WTC11 (cell line): ENCODE measurements around the gene LRMDA. TPM values are rescaled to one million over a fixed set of nuclear protein-coding genes. Genes with fewer than 3 reads are reported as not detected.

Experiments
- ATAC-seq: fragments of 200-7000 bp; cut with Tn5 transposase; 2 replicates; pipeline ENCODE4 v1.10.0; 2021; ENCODE audit warnings: mild to moderate bottlenecking, moderate library complexity
- CTCF ChIA-PET: fragments of 300-600 bp; sonication (Branson Sonifier 250); formaldehyde crosslinking; loops from one replicate; lab custom pipeline; 2021; ENCODE audit warnings: antibody characterized with exemption; lab: Charles Lee
- POLR2A ChIA-PET: fragments of 350-600 bp; sonication (Branson Sonifier 250); formaldehyde crosslinking; loops from one replicate; lab custom pipeline; 2021; ENCODE audit warnings: antibody characterized with exemption; lab: Charles Lee
- DNase-seq: peaks from one replicate; pipeline ENCODE4 v3.0.0; 2021; ENCODE audit warnings: low spot score
- H3K27ac Mint-ChIP-seq: 2 replicates; pipeline ENCODE4 v1.8.0; 2021; ENCODE audit warnings: mixed read lengths
- H3K27me3 Mint-ChIP-seq: 2 replicates; pipeline ENCODE4 v1.8.0; 2021; ENCODE audit warnings: low read depth, mild to moderate bottlenecking, moderate library complexity, mixed read lengths
- H3K36me3 Mint-ChIP-seq: 2 replicates; pipeline ENCODE4 v1.8.0; 2021; ENCODE audit warnings: mixed read lengths
- H3K4me1 Mint-ChIP-seq: 2 replicates; pipeline ENCODE4 v1.8.0; 2022; ENCODE audit warnings: mixed read lengths
- H3K4me3 Mint-ChIP-seq: 2 replicates; pipeline ENCODE4 v1.8.0; 2021; ENCODE audit warnings: mild to moderate bottlenecking, moderate library complexity, mixed read lengths
- H3K9me3 Mint-ChIP-seq: 2 replicates; pipeline ENCODE4 v1.8.0; 2021; ENCODE audit warnings: mixed read lengths
- EMX1 ChIP-seq: fragments of 250-450 bp; sonication (Bioruptor Pico); IDR thresholded peaks from 2 replicates; pipeline ENCODE4 v1.8.0; 2021; ENCODE audit warnings: mild to moderate bottlenecking
- IRF2 ChIP-seq: sonication (generic); formaldehyde crosslinking; IDR thresholded peaks from 2 replicates; pipeline ENCODE4 v1.8.0; 2022; ENCODE audit warnings: low read depth, missing genetic modification reagents, borderline replicate concordance
- MXD4 ChIP-seq: fragments of 250-450 bp; sonication (Bioruptor Pico); IDR thresholded peaks from 2 replicates; pipeline ENCODE4 v1.8.0; 2021; ENCODE audit warnings: mild to moderate bottlenecking, moderate library complexity, borderline replicate concordance
- NFE2L1 ChIP-seq: sonication (generic); formaldehyde crosslinking; IDR thresholded peaks from 2 replicates; pipeline ENCODE4 v1.8.1; 2023; ENCODE audit warnings: missing genetic modification reagents
- PRRX2 ChIP-seq: fragments of 250-450 bp; sonication (Bioruptor Pico); IDR thresholded peaks from 2 replicates; pipeline ENCODE4 v1.8.0; 2021; ENCODE audit warnings: mild to moderate bottlenecking
- RELA ChIP-seq: sonication (generic); formaldehyde crosslinking; IDR thresholded peaks from 2 replicates; pipeline ENCODE4 v1.8.1; 2022; ENCODE audit warnings: missing genetic modification reagents, mild to moderate bottlenecking, borderline replicate concordance
- TCF7 ChIP-seq: sonication (generic); formaldehyde crosslinking; IDR thresholded peaks from 2 replicates; pipeline ENCODE4 v1.8.0; 2022; ENCODE audit warnings: mild to moderate bottlenecking, low read depth, missing genetic modification reagents, moderate library complexity
- ZBTB21 ChIP-seq: sonication (generic); formaldehyde crosslinking; IDR thresholded peaks from 2 replicates; pipeline ENCODE4 v1.8.1; 2023; ENCODE audit warnings: mild to moderate bottlenecking, missing genetic modification reagents, borderline replicate concordance
- ZNF317 ChIP-seq: sonication (generic); formaldehyde crosslinking; IDR thresholded peaks from 2 replicates; pipeline ENCODE4 v1.8.1; 2023; ENCODE audit warnings: low read depth, mild to moderate bottlenecking, moderate library complexity, missing genetic modification reagents, borderline replicate concordance
- ZNF423 ChIP-seq: fragments of 250-450 bp; sonication (Bioruptor Pico); IDR thresholded peaks from 2 replicates; pipeline ENCODE4 v2.1.2; 2022; ENCODE audit warnings: mild to moderate bottlenecking, moderate library complexity
- total RNA-seq: library from RNA; stranded (reverse); gene quantifications from 3 replicates; pipeline ENCODE4 v1.2.3, GENCODE V29; 2021
- TF ChIP-seq, protein P1 (sequence below): sonication (generic); formaldehyde crosslinking; IDR thresholded peaks from 2 replicates; pipeline ENCODE4 v1.8.1; 2023; ENCODE audit warnings: mild to moderate bottlenecking, moderate library complexity, missing genetic modification reagents
- TF ChIP-seq, protein P2 (sequence below): fragments of 250-450 bp; sonication (Bioruptor Pico); IDR thresholded peaks from 2 replicates; pipeline ENCODE4 v1.9.0; 2021; ENCODE audit warnings: mild to moderate bottlenecking, borderline replicate concordance
- TF ChIP-seq, protein P3 (sequence below): sonication (generic); formaldehyde crosslinking; IDR thresholded peaks from 2 replicates; pipeline ENCODE4 v1.8.1; 2023; ENCODE audit warnings: mild to moderate bottlenecking, missing genetic modification reagents
- TF ChIP-seq, protein P4 (sequence below): sonication (generic); formaldehyde crosslinking; conservative IDR thresholded peaks from 2 replicates; pipeline ENCODE4 v1.8.1; 2022; ENCODE audit warnings: mild to moderate bottlenecking, missing genetic modification reagents
- TF ChIP-seq, protein P5 (sequence below): sonication (generic); formaldehyde crosslinking; IDR thresholded peaks from 2 replicates; pipeline ENCODE4 v1.8.1; 2023; ENCODE audit warnings: mild to moderate bottlenecking, missing genetic modification reagents, moderate library complexity
- TF ChIP-seq, protein P6 (sequence below): sonication (generic); formaldehyde crosslinking; IDR thresholded peaks from 2 replicates; pipeline ENCODE4 v1.8.1; 2022; ENCODE audit warnings: mild to moderate bottlenecking, moderate library complexity, missing genetic modification reagents
- TF ChIP-seq, protein P7 (sequence below): sonication (generic); formaldehyde crosslinking; IDR thresholded peaks from 2 replicates; pipeline ENCODE4 v1.8.0; 2022; ENCODE audit warnings: mild to moderate bottlenecking, missing genetic modification reagents

The LRMDA gene
- total RNA-seq, 1 experiment from 2014 or later = 0.92 TPM

DNA sequence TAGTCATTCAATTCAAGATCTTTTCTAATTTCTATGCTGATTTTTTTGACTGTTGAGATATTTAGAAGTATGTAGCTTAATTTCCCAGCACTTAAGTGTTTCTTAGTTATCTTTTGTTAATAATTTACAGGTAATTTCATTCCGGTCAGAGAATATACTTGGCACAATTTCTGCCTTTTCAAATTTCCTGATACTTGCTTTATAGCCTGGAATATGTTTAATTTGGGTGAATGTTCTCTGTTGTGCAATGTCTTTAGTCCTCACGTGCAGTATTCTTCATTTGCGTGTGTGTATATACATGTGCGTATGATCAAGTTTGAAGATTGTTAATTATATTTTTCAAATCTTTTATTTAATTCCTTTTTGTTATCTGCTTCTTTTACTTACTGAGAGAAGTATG is 989.3 kb downstream of the LRMDA start:
- 0 out of 2 replicates have a peak, but pooled peaks cover 1% of the 10 kb centered on the region for H3K9me3 Mint-ChIP-seq
- ATAC-seq = no peak
- POLR2A ChIA-PET = no interaction called here
- CTCF ChIA-PET = no interaction called here
- H3K36me3 Mint-ChIP-seq = no peaks in the 10 kb centered on the region
- H3K27me3 Mint-ChIP-seq = no peaks in the 10 kb centered on the region
- no peaks in the 10 kb centered on the region for H3K4me1 Mint-ChIP-seq
- no peak overlapping the region for H3K4me3 Mint-ChIP-seq
- TF ChIP-seq NFE2L1 (no peak), ZBTB21 (CRISPR knock-in tag) (no peak), ZNF317 (CRISPR knock-in tag) (no peak), TCF7 (CRISPR knock-in tag) (no peak), ZNF423 (CRISPR knock-in tag) (no peak), EMX1 (CRISPR knock-in tag) (no peak)
- TF ChIP-seq, protein P1, sequence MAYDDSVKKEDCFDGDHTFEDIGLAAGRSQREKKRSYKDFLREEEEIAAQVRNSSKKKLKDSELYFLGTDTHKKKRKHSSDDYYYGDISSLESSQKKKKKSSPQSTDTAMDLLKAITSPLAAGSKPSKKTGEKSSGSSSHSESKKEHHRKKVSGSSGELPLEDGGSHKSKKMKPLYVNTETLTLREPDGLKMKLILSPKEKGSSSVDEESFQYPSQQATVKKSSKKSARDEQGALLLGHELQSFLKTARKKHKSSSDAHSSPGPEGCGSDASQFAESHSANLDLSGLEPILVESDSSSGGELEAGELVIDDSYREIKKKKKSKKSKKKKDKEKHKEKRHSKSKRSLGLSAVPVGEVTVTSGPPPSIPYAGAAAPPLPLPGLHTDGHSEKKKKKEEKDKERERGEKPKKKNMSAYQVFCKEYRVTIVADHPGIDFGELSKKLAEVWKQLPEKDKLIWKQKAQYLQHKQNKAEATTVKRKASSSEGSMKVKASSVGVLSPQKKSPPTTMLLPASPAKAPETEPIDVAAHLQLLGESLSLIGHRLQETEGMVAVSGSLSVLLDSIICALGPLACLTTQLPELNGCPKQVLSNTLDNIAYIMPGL (CRISPR knock-in tag) = no peak
- TF ChIP-seq, protein P2, sequence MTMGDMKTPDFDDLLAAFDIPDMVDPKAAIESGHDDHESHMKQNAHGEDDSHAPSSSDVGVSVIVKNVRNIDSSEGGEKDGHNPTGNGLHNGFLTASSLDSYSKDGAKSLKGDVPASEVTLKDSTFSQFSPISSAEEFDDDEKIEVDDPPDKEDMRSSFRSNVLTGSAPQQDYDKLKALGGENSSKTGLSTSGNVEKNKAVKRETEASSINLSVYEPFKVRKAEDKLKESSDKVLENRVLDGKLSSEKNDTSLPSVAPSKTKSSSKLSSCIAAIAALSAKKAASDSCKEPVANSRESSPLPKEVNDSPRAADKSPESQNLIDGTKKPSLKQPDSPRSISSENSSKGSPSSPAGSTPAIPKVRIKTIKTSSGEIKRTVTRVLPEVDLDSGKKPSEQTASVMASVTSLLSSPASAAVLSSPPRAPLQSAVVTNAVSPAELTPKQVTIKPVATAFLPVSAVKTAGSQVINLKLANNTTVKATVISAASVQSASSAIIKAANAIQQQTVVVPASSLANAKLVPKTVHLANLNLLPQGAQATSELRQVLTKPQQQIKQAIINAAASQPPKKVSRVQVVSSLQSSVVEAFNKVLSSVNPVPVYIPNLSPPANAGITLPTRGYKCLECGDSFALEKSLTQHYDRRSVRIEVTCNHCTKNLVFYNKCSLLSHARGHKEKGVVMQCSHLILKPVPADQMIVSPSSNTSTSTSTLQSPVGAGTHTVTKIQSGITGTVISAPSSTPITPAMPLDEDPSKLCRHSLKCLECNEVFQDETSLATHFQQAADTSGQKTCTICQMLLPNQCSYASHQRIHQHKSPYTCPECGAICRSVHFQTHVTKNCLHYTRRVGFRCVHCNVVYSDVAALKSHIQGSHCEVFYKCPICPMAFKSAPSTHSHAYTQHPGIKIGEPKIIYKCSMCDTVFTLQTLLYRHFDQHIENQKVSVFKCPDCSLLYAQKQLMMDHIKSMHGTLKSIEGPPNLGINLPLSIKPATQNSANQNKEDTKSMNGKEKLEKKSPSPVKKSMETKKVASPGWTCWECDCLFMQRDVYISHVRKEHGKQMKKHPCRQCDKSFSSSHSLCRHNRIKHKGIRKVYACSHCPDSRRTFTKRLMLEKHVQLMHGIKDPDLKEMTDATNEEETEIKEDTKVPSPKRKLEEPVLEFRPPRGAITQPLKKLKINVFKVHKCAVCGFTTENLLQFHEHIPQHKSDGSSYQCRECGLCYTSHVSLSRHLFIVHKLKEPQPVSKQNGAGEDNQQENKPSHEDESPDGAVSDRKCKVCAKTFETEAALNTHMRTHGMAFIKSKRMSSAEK (CRISPR knock-in tag) = no peak
- TF ChIP-seq, protein P3, sequence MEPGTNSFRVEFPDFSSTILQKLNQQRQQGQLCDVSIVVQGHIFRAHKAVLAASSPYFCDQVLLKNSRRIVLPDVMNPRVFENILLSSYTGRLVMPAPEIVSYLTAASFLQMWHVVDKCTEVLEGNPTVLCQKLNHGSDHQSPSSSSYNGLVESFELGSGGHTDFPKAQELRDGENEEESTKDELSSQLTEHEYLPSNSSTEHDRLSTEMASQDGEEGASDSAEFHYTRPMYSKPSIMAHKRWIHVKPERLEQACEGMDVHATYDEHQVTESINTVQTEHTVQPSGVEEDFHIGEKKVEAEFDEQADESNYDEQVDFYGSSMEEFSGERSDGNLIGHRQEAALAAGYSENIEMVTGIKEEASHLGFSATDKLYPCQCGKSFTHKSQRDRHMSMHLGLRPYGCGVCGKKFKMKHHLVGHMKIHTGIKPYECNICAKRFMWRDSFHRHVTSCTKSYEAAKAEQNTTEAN = no peak
- TF ChIP-seq, all 79 proteins: peak for 0
- H3K27ac Mint-ChIP-seq = no peak overlapping the region
- DNase-seq = no peak

DNA sequence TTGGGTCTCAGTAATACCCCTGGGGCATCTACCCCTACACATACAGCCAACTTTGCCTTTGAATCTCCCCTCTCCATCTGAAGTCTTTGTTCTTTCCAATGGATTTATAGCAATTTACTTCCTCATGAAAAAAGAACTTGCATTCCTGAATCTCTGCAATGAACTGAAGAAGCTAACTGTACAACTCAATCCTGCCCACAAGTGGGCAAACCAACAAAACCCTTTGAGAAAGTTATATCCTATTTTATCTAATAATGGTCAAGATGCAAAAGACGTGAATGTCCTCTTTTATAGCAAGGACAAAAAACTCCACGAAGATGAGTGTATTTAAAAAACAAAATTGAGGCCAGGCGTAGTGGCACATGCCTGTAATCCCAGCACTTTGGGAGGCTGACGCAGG is 991.3 kb downstream of the LRMDA start:
- no peaks in the 10 kb centered on the region for H3K27me3 Mint-ChIP-seq
- CTCF ChIA-PET = no interaction called here
- ATAC-seq = no peak
- POLR2A ChIA-PET = no interaction called here
- 0 out of 2 replicates have a peak, but pooled peaks cover 5% of the 10 kb centered on the region for H3K9me3 Mint-ChIP-seq
- no peak overlapping the region for H3K27ac Mint-ChIP-seq
- H3K4me1 Mint-ChIP-seq = no peaks in the 10 kb centered on the region
- TF ChIP-seq, protein P4, sequence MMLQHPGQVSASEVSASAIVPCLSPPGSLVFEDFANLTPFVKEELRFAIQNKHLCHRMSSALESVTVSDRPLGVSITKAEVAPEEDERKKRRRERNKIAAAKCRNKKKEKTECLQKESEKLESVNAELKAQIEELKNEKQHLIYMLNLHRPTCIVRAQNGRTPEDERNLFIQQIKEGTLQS (CRISPR knock-in tag) = no peak
- H3K4me3 Mint-ChIP-seq = no peak overlapping the region
- H3K36me3 Mint-ChIP-seq = no peaks in the 10 kb centered on the region
- no peak for DNase-seq

DNA sequence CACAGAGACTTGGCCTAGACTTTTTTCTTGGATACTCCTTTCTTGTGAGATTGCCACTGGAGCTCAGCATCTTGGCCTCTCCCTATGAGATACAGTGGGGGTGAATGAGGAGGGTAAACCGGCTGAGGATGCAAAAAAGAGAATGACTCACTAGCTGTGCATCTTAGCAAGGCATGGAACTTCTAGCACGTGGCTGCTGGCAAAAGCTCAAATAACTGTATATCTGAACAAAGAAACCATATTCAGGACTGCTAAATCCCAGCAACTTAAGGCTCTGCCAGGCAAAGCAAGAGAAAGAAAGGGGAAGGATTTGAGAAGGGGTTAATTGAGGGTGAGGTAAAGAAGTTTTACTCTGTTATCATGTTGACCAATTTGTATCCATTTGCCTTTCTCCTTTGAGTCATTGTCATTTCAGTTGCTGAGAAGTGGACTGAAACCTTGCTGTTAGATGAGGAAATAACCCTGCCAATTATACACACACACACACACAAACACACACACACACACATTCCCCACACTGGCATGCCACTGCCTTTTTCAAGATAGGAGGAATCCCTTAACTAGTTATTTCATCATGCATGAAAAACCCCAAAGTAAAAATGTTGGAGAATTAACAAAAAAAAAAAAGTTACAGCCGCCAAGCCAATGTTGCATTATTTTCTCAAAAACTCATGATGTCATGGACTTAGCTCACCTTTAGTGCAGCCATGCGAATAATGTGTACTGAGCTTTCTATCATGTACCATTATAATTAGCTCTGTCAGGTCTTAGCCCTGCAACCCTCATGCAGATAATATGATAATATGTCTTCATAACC is 997.3 kb downstream of the LRMDA start:
- TF ChIP-seq RELA (no peak), IRF2 (CRISPR knock-in tag) (no peak), MXD4 (CRISPR knock-in tag) (no peak), PRRX2 (CRISPR knock-in tag) (no peak)
- TF ChIP-seq, protein P5, sequence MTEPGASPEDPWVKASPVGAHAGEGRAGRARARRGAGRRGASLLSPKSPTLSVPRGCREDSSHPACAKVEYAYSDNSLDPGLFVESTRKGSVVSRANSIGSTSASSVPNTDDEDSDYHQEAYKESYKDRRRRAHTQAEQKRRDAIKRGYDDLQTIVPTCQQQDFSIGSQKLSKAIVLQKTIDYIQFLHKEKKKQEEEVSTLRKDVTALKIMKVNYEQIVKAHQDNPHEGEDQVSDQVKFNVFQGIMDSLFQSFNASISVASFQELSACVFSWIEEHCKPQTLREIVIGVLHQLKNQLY (CRISPR knock-in tag) = no peak
- TF ChIP-seq, protein P6, sequence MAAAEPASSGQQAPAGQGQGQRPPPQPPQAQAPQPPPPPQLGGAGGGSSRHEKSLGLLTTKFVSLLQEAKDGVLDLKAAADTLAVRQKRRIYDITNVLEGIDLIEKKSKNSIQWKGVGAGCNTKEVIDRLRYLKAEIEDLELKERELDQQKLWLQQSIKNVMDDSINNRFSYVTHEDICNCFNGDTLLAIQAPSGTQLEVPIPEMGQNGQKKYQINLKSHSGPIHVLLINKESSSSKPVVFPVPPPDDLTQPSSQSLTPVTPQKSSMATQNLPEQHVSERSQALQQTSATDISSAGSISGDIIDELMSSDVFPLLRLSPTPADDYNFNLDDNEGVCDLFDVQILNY (CRISPR knock-in tag) = no peak
- TF ChIP-seq, protein P7, sequence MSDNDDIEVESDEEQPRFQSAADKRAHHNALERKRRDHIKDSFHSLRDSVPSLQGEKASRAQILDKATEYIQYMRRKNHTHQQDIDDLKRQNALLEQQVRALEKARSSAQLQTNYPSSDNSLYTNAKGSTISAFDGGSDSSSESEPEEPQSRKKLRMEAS = no peak
- ChIA-PET CTCF (no interaction called here), POLR2A (no interaction called here)
- Mint-ChIP-seq H3K27ac (no peak overlapping the region), H3K9me3 (0 out of 2 replicates have a peak, but pooled peaks cover 5% of the 10 kb centered on the region), H3K4me3 (no peak overlapping the region), H3K27me3 (no peaks in the 10 kb centered on the region), H3K36me3 (no peaks in the 10 kb centered on the region), H3K4me1 (peaks cover 54% of the 10 kb centered on the region)
- DNase-seq (no peak), ATAC-seq (no peak)
